GM18870 (cell line): Measurements from ENCODE around the gene TXNRD1.

Experiments used
- ATAC-seq: cut with Tn5 transposase; IDR thresholded peaks from one replicate; pipeline ENCODE4 v1.9.1; 2021; ENCODE audit warnings: moderate library complexity; ENCODE audit not compliant: unreplicated experiment

The TXNRD1 gene

DNA sequence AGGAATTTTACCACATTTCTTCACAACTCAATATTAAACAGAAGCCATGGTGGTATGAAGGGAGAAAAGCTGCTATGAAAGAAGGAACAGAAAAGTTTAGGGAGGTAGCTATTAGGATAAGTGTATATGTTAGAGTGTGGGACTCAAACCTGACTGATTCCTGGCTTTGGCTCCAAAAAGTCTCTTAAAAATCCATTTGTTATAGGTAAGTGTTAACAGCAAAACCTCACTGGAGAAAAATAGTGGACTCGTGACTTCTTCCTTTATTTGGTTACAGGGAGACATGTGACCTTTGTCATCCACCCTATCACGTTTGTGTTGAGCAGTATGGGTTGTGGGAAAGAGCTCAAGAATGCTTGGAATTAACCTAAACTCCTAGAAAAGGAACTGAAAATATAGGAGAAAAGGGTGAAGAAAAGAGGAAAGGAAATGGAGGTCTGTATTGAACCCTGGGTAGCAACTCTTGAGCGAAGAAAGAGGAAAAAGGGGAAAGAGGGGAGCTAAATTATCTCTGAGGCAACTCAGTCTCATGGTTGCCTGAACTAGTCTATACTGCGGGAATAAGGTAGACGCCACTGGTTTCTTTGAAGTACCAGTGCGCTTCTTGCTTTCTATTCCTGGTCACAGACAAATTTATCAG, 84.4 kb downstream of the TXNRD1 start:
- ATAC-seq, result no peak

GRCh38 chr12:104303538-104304151, 88.1 kb downstream of the TXNRD1 start, which contains the start of gene EID3:
Gene EID3 (plus strand): TSS chr12:104303739. CDS start chr12:104303935, 196 bp downstream.
- ATAC-seq, result no peak

DNA sequence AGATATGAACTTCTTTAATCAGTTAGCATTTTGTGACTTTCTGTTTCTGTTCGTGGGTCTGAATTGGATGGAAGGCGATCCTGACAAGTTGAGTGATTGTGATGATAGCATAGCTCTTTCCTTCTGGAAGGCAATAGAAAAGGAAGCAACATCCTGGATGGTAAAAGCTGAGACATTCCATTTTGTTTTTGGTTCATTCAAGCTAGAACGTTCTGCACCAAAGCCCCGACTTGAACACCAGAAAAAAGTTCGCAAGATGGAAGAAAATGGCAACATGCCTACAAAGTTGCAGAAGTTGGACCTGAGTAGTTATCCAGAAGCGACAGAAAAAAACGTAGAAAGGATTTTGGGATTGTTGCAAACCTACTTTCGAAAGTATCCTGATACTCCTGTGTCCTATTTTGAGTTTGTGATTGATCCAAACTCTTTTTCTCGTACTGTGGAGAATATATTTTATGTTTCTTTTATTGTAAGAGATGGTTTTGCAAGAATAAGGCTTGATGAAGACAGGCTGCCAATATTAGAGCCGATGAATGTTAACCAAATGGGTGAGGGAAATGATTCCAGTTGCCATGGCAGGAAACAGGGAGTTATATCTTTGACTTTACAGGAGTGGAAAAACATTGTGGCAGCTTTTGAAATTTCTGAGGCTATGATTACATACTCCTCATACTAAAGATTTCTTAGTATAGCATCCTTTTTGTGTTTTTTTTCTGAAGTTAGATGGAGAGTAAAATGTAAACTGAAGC, 88.9 kb downstream of the TXNRD1 start:
- no peak for ATAC-seq

GRCh38 chr12:104305349-104305748, 89.8 kb downstream of the TXNRD1 start:
- no peak for ATAC-seq

GRCh38 chr12:104306376-104306775, 90.8 kb downstream of the TXNRD1 start:
- no peak for ATAC-seq

GRCh38 chr12:104306943-104307654, 91.5 kb downstream of the TXNRD1 start:
- no peak for ATAC-seq

- ATAC-seq, result no peak
These were observed 92.0 kb downstream of the TXNRD1 start for GRCh38 chr12:104307655-104308000.

- no peak for ATAC-seq
These were observed 93.9 kb downstream of the TXNRD1 start for GRCh38 chr12:104309446-104309993.

DNA sequence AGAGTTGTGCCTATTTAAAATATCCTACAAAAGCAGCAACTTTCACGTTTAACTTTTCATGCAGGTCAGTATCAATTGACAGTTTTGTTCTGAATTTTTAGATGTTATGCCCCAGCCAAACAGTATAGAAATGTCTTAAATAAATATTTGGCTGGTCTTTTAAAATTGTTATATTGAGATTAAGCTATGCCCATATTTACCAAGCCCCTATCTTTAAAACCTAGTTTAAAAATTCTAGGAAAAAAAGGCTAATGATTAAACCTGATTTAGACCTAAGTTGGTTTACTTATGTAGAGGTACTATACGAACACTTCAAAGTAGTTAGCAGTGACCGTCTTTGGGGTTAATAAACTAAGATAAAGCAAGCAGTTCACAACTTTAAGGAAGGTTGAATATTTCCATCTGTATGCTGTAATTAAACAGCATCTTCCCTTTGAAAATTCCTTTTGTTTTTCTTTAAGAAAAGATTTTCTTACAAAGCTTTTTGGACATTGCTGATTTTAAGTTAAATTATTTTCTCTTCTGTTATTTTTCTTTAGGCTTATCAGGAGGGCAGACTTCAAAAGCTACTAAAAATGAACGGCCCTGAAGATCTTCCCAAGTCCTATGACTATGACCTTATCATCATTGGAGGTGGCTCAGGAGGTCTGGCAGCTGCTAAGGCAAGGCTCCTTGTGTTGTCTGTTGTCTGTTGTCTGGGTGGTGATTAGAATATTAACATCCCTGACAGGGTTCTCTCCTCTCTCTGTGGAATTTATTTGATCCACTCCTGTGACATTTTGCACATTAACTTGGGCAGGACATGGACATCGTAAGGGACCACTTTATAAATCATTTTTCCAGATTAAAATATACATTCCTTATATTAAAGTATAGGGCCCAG, 95.4 kb downstream of the TXNRD1 start:
- ATAC-seq, result no peak

GRCh38 chr12:104312202-104312601, 96.6 kb downstream of the TXNRD1 start:
- no peak for ATAC-seq

- no peak for ATAC-seq
These were observed 97.1 kb downstream of the TXNRD1 start for GRCh38 chr12:104312654-104313053.

DNA sequence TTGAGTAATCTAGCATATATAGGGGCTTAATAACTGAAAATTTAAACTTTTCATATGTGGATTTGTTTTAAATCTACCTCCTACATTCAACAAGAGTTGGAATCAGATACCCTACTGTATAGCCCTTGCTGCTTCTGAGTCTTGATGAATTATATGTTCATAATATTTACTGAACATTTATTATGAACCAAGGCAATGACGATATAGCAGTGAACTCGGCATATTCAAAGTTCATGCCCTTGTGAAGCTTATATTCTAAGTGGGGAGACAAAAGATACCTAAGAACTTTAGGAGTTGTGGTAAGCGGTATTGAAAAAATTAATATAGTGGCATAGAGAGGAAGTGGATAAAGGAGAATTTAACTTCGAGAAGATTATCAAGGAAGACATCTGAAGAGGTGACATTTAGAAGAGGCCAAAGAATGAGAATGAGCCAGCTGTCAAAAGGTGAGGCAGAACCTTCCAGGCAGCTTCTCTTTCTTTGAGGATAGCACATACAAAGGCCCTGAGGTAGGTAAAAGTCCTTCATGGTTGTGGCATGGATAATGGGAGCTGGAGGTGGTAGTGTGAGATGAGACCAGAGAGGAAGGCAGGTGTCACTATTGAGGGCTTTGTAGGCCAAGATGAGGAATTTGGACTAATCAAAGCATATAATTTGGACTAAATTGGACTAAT, 98.1 kb downstream of the TXNRD1 start:
- no peak for ATAC-seq

- no peak for ATAC-seq
These were observed 98.6 kb downstream of the TXNRD1 start for GRCh38 chr12:104314242-104314614.

DNA sequence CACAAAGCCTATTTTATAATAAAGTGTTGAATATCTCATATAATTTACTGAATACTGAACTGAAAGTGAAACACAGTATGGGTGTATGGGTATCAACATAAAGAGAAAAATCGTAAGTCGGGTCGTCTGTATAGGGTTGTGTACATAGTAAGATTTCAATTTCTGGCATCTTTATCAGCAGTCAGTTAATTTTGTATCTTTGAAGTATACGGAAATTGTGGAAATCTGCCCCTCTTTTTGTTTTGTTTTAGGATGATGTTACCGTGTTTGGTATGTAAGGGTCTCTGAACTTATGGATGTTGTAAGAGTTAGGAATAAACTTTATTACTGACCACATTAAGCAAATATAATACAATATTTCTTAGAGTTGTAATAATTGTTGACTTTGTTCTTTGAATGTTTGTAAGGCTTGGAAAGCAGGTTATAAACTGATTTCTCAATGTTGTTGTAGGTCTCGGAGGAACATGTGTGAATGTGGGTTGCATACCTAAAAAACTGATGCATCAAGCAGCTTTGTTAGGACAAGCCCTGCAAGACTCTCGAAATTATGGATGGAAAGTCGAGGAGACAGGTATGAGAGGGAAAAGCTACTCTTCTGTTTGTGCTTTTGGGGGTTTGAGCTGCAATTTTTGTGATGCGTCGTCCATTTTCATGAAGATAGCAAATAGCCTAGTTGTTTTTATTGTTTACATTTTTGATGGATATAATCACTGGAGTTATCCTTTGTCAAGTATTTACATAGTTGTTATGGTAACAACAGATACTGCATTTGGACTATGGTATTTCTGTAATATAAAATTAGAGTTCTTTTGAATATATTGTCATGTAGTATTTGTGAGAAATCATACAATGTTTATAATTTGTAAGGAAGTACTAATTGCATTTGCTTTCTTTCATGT, 100.0 kb downstream of the TXNRD1 start:
- ATAC-seq, result no peak

DNA sequence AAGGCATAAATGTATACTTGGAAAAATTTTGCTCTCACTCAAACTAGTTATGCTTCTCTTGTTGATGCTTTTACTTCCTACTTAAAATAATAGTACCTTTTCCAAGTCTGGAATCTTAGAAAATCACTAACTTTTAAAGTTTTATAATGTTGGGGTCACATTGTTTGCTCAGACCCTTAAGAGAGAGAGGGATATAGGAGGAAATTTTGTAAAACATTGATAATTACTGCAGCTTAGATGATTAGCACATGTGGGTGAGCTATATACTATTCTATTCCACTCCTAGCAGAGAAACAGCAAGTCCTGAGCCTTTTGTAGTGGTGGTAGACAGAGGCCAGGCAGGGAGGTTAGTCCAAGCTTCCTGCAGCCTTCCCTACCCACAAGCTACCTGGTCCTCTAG, 101.4 kb downstream of the TXNRD1 start:
- ATAC-seq, result no peak

- ATAC-seq, result no peak
These were observed 102.1 kb downstream of the TXNRD1 start for GRCh38 chr12:104317538-104318210.

GRCh38 chr12:104319028-104319427, 103.4 kb downstream of the TXNRD1 start:
- ATAC-seq, result no peak

DNA sequence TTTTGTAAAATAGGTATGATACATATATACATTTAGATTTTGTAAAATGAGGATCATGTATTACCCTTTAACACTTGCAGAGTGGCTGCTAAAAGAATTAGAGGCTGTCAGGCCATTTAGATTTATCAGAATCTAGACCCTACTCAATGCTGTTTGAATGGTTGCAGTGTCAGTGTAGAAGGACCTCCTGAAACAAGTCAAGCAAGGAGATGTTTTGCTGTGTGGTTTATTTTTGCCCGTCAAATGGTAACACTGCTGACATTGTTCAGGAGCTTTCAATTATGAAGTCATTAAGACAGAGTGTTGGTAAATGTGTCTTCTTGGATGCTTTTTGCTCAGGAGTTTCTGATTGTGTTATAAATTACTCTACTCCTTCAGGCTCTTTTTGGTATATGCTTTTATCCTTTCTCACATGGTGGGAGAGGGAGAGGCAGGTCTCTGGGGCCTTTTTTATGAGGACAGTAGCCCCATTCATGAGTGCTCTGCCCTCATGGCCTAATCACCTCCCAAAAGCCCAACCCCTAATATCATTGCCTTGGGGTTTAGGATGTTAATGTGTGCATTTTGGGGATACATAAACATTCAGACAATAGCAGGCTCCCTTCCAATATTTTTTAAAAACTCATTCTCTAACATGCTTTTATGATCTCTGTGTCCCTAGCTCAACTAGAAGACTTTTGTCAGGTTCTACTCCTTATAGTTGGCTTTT, 104.5 kb downstream of the TXNRD1 start:
- ATAC-seq, result no peak
